HCT116 (cell line): ENCODE measurements around the gene RRM1.

Source experiments
- CEBPB ChIP-seq: IDR thresholded peaks from 2 replicates; pipeline ENCODE4 v1.6.1; 2012; ENCODE audit warnings: low read depth
- POLR2A ChIP-seq: IDR thresholded peaks from 2 replicates; pipeline ENCODE4 v1.7.0; 2011; ENCODE audit warnings: borderline replicate concordance; ENCODE audit not compliant: insufficient read depth, insufficient read length; ENCODE audit errors: extremely low read depth
- POLR2AphosphoS5 ChIP-seq: IDR thresholded peaks from 2 replicates; pipeline ENCODE4 v1.6.1; 2011; ENCODE audit warnings: mild to moderate bottlenecking, low read depth, low read length, moderate library complexity
- RAD21 ChIP-seq: IDR thresholded peaks from 2 replicates; pipeline ENCODE4 v1.6.1; 2012; ENCODE audit warnings: low read depth, mild to moderate bottlenecking
- SIN3A ChIP-seq: IDR thresholded peaks from 2 replicates; pipeline ENCODE4 v1.6.1; 2012; ENCODE audit warnings: low read depth
- ZBTB33 ChIP-seq: IDR thresholded peaks from 2 replicates; pipeline ENCODE4 v1.6.1; 2011; ENCODE audit warnings: mild to moderate bottlenecking, low read length, moderate library complexity; ENCODE audit not compliant: insufficient replicate concordance; ENCODE audit errors: extremely low read depth
- TF ChIP-seq, protein P1 (sequence below): IDR thresholded peaks from 2 replicates; pipeline ENCODE4 v1.6.1; 2012; ENCODE audit warnings: low read depth
- TF ChIP-seq, protein P2 (sequence below), 3 experiments: fragments of 200-600 bp in 1 of 3; sonication (generic) in 1 of 3; IDR thresholded peaks in 2 of 3; conservative IDR thresholded peaks in 1 of 3; 2 replicates each; pipeline ENCODE4 v1.5.1; 2012 to 2017; ENCODE audit warnings: low read depth in 2 of 3, low read length in 2 of 3, antibody characterized with exemption in 1 of 3, borderline replicate concordance in 1 of 3, control low read depth in 1 of 3, mild to moderate bottlenecking in 1 of 3, mixed read lengths in 1 of 3, mixed run types in 1 of 3, moderate library complexity in 1 of 3; ENCODE audit not compliant: insufficient read depth in 1 of 3

DNA sequence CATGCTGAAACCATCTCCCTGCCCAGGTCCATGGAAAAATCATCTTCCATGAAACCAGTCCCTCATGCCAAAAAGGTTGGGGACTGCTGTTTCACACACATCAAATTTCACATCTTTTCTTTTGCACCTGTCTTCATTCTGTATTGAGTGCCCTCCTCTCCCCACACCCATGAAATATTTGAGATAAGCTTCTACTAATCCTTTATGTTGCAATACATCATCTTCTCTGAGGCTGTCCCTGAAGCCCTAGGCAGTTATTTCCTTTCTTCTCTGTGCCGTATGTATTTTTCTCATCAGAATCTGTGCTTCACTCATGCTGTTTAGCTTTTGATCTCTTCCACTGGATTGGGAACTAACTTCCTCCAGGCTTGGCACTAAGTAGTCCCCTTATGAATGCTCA is 40.0 kb upstream of the RRM1 start:
- TF ChIP-seq, protein P1, sequence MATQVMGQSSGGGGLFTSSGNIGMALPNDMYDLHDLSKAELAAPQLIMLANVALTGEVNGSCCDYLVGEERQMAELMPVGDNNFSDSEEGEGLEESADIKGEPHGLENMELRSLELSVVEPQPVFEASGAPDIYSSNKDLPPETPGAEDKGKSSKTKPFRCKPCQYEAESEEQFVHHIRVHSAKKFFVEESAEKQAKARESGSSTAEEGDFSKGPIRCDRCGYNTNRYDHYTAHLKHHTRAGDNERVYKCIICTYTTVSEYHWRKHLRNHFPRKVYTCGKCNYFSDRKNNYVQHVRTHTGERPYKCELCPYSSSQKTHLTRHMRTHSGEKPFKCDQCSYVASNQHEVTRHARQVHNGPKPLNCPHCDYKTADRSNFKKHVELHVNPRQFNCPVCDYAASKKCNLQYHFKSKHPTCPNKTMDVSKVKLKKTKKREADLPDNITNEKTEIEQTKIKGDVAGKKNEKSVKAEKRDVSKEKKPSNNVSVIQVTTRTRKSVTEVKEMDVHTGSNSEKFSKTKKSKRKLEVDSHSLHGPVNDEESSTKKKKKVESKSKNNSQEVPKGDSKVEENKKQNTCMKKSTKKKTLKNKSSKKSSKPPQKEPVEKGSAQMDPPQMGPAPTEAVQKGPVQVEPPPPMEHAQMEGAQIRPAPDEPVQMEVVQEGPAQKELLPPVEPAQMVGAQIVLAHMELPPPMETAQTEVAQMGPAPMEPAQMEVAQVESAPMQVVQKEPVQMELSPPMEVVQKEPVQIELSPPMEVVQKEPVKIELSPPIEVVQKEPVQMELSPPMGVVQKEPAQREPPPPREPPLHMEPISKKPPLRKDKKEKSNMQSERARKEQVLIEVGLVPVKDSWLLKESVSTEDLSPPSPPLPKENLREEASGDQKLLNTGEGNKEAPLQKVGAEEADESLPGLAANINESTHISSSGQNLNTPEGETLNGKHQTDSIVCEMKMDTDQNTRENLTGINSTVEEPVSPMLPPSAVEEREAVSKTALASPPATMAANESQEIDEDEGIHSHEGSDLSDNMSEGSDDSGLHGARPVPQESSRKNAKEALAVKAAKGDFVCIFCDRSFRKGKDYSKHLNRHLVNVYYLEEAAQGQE = no peak
- TF ChIP-seq, protein P2, sequence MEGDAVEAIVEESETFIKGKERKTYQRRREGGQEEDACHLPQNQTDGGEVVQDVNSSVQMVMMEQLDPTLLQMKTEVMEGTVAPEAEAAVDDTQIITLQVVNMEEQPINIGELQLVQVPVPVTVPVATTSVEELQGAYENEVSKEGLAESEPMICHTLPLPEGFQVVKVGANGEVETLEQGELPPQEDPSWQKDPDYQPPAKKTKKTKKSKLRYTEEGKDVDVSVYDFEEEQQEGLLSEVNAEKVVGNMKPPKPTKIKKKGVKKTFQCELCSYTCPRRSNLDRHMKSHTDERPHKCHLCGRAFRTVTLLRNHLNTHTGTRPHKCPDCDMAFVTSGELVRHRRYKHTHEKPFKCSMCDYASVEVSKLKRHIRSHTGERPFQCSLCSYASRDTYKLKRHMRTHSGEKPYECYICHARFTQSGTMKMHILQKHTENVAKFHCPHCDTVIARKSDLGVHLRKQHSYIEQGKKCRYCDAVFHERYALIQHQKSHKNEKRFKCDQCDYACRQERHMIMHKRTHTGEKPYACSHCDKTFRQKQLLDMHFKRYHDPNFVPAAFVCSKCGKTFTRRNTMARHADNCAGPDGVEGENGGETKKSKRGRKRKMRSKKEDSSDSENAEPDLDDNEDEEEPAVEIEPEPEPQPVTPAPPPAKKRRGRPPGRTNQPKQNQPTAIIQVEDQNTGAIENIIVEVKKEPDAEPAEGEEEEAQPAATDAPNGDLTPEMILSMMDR (IDR thresholded peaks at IDR 0.05 in 2 of 3, conservative IDR thresholded peaks at IDR 0.05 in 1 of 3; ENCODE audit: borderline replicate concordance in 1 of 3, insufficient read depth in 1 of 3, low read depth in 2 of 3, low read length in 2 of 3) = no peak
- TF ChIP-seq CEBPB (no peak), SIN3A (no peak), POLR2AphosphoS5 (no peak), ZBTB33 (no peak), POLR2A (no peak), RAD21 (no peak)
